ENCODE results near the gene NPTX1. TPM values are rescaled to one million over a fixed set of nuclear protein-coding genes. Genes with fewer than 3 reads are reported as not detected.

NPTX1 gene
- total RNA-seq, 2 donors from 2014 or later: 0.56 to 0.68 TPM

GRCh38 chr17:80457236-80457856, 19.1 kb downstream of the NPTX1 start:
- Histone ChIP-seq H3K27ac (no peak overlapping the region), H3K9me3 (no peaks in the 10 kb centered on the region), H3K4me3 (no peak overlapping the region), H3K27me3 (replicated peaks; ENCODE audit: insufficient read depth) (no peaks in the 10 kb centered on the region), H3K4me1 (ENCODE audit: control insufficient read depth in 1 of 2, low read depth in 2 of 2) (peaks cover 10 to 19% of the 10 kb centered on the region in 2 donors), H3K36me3 (no peaks in the 10 kb centered on the region)
- no peak for TF ChIP-seq CTCF (IDR thresholded peaks at IDR 0.05)
- ATAC-seq (ENCODE audit: insufficient number of reproducible peaks, low FRiP score, low read depth): no peak
- no peak for DNase-seq (ENCODE audit: low spot score)

- H3K4me1 ChIP-seq (ENCODE audit: control insufficient read depth in 1 of 2, low read depth in 2 of 2): peaks cover 10 to 19% of the 10 kb centered on the region in 2 donors
- H3K27ac ChIP-seq: peak overlapping the region in 1 of 2 donors; percentile 99
- no peak for DNase-seq (ENCODE audit: low spot score)
- no peak overlapping the region for H3K4me3 ChIP-seq
- no peaks in the 10 kb centered on the region for H3K9me3 ChIP-seq
- no peaks in the 10 kb centered on the region for H3K27me3 ChIP-seq (replicated peaks; ENCODE audit: insufficient read depth)
- no peak for ATAC-seq (ENCODE audit: insufficient number of reproducible peaks, low FRiP score, low read depth)
- TF ChIP-seq CTCF (IDR thresholded peaks at IDR 0.05): no peak
- H3K36me3 ChIP-seq: no peaks in the 10 kb centered on the region
Observed at GRCh38 chr17:80456465-80457235, 19.8 kb downstream of the NPTX1 start.

- ATAC-seq (ENCODE audit: insufficient number of reproducible peaks, low FRiP score, low read depth) (no peak), DNase-seq (ENCODE audit: low spot score) (no peak)
- Histone ChIP-seq H3K27ac (peak overlapping the region; percentile 99), H3K27me3 (replicated peaks; ENCODE audit: insufficient read depth) (no peaks in the 10 kb centered on the region), H3K4me3 (peak overlapping the region; percentile 93), H3K9me3 (no peaks in the 10 kb centered on the region), H3K36me3 (no peaks in the 10 kb centered on the region), H3K4me1 (ENCODE audit: control insufficient read depth in 1 of 2, low read depth in 2 of 2) (peaks cover 10 to 21% of the 10 kb centered on the region in 2 donors)
- no peak for TF ChIP-seq CTCF (IDR thresholded peaks at IDR 0.05)
Observed at GRCh38 chr17:80455784-80456183, 20.6 kb downstream of the NPTX1 start.

GRCh38 chr17:80455336-80455710, 21.1 kb downstream of the NPTX1 start:
- DNase-seq (ENCODE audit: low spot score) (no peak), ATAC-seq (ENCODE audit: insufficient number of reproducible peaks, low FRiP score, low read depth) (peak; percentile 39)
- Histone ChIP-seq H3K4me3 (peak overlapping the region; percentile 93), H3K4me1 (ENCODE audit: control insufficient read depth in 1 of 2, low read depth in 2 of 2) (peaks cover 15 to 26% of the 10 kb centered on the region in 2 donors), H3K36me3 (no peaks in the 10 kb centered on the region), H3K27ac (peak overlapping the region; percentile 99), H3K27me3 (replicated peaks; ENCODE audit: insufficient read depth) (no peaks in the 10 kb centered on the region), H3K9me3 (no peaks in the 10 kb centered on the region)
- no peak for TF ChIP-seq CTCF (IDR thresholded peaks at IDR 0.05)

- H3K36me3 ChIP-seq: no peaks in the 10 kb centered on the region
- peak; percentile 78 for ATAC-seq (ENCODE audit: insufficient number of reproducible peaks, low FRiP score, low read depth)
- peaks cover 19 to 32% of the 10 kb centered on the region in 2 donors for H3K4me1 ChIP-seq (ENCODE audit: control insufficient read depth in 1 of 2, low read depth in 2 of 2)
- no peak for TF ChIP-seq CTCF (IDR thresholded peaks at IDR 0.05)
- DNase-seq (ENCODE audit: low spot score): peak; percentile 73
- H3K4me3 ChIP-seq: peak overlapping the region; percentile 93
- no peaks in the 10 kb centered on the region for H3K27me3 ChIP-seq (replicated peaks; ENCODE audit: insufficient read depth)
- H3K27ac ChIP-seq: peak overlapping the region; percentile 99
- H3K9me3 ChIP-seq: no peaks in the 10 kb centered on the region
Observed at GRCh38 chr17:80454557-80455335, 21.7 kb downstream of the NPTX1 start.

All from thoracic aorta (tissue), 2 donors.